ENCODE results near the gene GRPEL2. TPM values are rescaled to one million over a fixed set of nuclear protein-coding genes. Genes with fewer than 3 reads are reported as not detected.

GRPEL2 gene
- total RNA-seq, 1 experiment from 2014 or later = 48.9 TPM

DNA sequence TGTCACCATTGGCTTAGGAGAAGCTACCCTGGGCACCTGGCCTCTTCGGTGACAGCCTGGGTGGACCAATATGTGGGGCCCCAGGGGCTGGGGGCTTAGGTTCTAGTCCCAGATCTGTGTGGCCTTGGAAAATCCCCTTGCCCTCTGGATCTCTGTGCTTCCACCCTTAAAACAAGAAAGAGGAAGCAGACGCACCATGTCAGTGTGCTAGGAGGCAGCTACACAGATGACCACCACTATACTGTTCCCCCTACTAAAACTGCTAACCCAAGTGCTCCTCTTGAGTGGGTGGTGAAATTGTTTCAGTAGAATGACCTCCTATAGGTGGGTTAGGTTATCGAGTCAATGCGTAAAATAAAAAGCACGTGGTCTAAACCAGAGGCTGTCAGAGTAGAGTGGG lies 42.7 kb upstream of the GRPEL2 start:
- no peak overlapping the region for H3K9ac ChIP-seq (ENCODE audit: low read length)
- no peak overlapping the region for H3K27ac ChIP-seq (ENCODE audit: low read depth, low read length)
- RAD21 ChIA-PET (ENCODE audit: low non-redundant PET in 1 of 2, low total read pairs in 2 of 2, uncharacterized antibody in 2 of 2, unreplicated experiment in 2 of 2) = no interaction called here
- H3K79me2 ChIP-seq (ENCODE audit: insufficient read depth, low read length) = no peaks in the 10 kb centered on the region
- TF ChIP-seq, protein P1, sequence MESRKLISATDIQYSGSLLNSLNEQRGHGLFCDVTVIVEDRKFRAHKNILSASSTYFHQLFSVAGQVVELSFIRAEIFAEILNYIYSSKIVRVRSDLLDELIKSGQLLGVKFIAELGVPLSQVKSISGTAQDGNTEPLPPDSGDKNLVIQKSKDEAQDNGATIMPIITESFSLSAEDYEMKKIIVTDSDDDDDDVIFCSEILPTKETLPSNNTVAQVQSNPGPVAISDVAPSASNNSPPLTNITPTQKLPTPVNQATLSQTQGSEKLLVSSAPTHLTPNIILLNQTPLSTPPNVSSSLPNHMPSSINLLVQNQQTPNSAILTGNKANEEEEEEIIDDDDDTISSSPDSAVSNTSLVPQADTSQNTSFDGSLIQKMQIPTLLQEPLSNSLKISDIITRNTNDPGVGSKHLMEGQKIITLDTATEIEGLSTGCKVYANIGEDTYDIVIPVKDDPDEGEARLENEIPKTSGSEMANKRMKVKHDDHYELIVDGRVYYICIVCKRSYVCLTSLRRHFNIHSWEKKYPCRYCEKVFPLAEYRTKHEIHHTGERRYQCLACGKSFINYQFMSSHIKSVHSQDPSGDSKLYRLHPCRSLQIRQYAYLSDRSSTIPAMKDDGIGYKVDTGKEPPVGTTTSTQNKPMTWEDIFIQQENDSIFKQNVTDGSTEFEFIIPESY (IDR thresholded peaks at IDR 0.05; ENCODE audit: extremely low read depth, insufficient replicate concordance, low read length) = no peak
- TF ChIP-seq SIN3A (IDR thresholded peaks at IDR 0.05; ENCODE audit: low read depth) (no peak), CEBPB (IDR thresholded peaks at IDR 0.05; ENCODE audit: low read depth) (no peak), SRF (IDR thresholded peaks at IDR 0.05; ENCODE audit: low read depth) (no peak), ZNF274 (IDR thresholded peaks at IDR 0.05; ENCODE audit: low read depth, low read length) (no peak), ELF1 (IDR thresholded peaks at IDR 0.05; ENCODE audit: borderline replicate concordance, low read depth) (no peak), EGR1 (IDR thresholded peaks at IDR 0.05; ENCODE audit: low read depth) (no peak), SP1 (IDR thresholded peaks at IDR 0.05; ENCODE audit: low read depth) (no peak), ZFX (IDR thresholded peaks at IDR 0.05) (no peak), CBX3 (IDR thresholded peaks at IDR 0.05; ENCODE audit: low read depth) (no peak), YY1 (IDR thresholded peaks at IDR 0.05; ENCODE audit: extremely low read depth, insufficient replicate concordance, low read depth, low read length) (no peak), POLR2A (IDR thresholded peaks at IDR 0.05; ENCODE audit: borderline replicate concordance, extremely low read depth, insufficient read depth, insufficient read length) (no peak), POLR2AphosphoS5 (IDR thresholded peaks at IDR 0.05; ENCODE audit: low read depth, low read length) (no peak)
- TF ChIP-seq, protein P2, sequence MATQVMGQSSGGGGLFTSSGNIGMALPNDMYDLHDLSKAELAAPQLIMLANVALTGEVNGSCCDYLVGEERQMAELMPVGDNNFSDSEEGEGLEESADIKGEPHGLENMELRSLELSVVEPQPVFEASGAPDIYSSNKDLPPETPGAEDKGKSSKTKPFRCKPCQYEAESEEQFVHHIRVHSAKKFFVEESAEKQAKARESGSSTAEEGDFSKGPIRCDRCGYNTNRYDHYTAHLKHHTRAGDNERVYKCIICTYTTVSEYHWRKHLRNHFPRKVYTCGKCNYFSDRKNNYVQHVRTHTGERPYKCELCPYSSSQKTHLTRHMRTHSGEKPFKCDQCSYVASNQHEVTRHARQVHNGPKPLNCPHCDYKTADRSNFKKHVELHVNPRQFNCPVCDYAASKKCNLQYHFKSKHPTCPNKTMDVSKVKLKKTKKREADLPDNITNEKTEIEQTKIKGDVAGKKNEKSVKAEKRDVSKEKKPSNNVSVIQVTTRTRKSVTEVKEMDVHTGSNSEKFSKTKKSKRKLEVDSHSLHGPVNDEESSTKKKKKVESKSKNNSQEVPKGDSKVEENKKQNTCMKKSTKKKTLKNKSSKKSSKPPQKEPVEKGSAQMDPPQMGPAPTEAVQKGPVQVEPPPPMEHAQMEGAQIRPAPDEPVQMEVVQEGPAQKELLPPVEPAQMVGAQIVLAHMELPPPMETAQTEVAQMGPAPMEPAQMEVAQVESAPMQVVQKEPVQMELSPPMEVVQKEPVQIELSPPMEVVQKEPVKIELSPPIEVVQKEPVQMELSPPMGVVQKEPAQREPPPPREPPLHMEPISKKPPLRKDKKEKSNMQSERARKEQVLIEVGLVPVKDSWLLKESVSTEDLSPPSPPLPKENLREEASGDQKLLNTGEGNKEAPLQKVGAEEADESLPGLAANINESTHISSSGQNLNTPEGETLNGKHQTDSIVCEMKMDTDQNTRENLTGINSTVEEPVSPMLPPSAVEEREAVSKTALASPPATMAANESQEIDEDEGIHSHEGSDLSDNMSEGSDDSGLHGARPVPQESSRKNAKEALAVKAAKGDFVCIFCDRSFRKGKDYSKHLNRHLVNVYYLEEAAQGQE (IDR thresholded peaks at IDR 0.05; ENCODE audit: low read depth) = no peak
- no peaks in the 10 kb centered on the region for H3K36me3 ChIP-seq (ENCODE audit: control insufficient read depth in 1 of 2, insufficient read depth in 2 of 2, low read length in 2 of 2)
- no peaks in the 10 kb centered on the region for H3K9me2 ChIP-seq (ENCODE audit: insufficient read depth)
- H3K9me3 ChIP-seq (ENCODE audit: control insufficient read depth in 1 of 2, insufficient read depth in 1 of 2, low read depth in 1 of 2, low read length in 2 of 2) = no peaks in the 10 kb centered on the region
- H2AFZ ChIP-seq (ENCODE audit: low read depth, low read length, poor library complexity, severe bottlenecking) = no peak overlapping the region
- no peaks in the 10 kb centered on the region for H4K20me1 ChIP-seq (ENCODE audit: insufficient read depth)
- CTCF ChIA-PET = no interaction called here
- intact Hi-C loops (cut with micrococcal nuclease) = no loop called here
- no peak for ATAC-seq
- no peak for DNase-seq (ENCODE audit: low read depth, low spot score)
- H3K27me3 ChIP-seq (ENCODE audit: insufficient read depth, low read length) = no peaks in the 10 kb centered on the region
- no TSS peak for BruUV-seq (replicated peaks)
- POLR2A ChIA-PET = no interaction called here
- no peak overlapping the region for H3K4me2 ChIP-seq (ENCODE audit: low read length)
- no peaks in the 10 kb centered on the region for H3K4me1 ChIP-seq (ENCODE audit: control insufficient read depth in 1 of 2, insufficient read depth in 2 of 2, low read length in 2 of 2)
- H3K4me3 ChIP-seq (replicated peaks in 1 of 2; ENCODE audit: low read depth in 1 of 2, low read length in 2 of 2) = no peak overlapping the region
